GM23338 (cell line): ENCODE results near the gene LGALSL. TPM values are rescaled to one million over a fixed set of nuclear protein-coding genes. Genes with fewer than 3 reads are reported as not detected.

ENCODE experiments used
- ATAC-seq: fragments of 200-7000 bp; cut with Tn5 transposase; 3 replicates; pipeline ENCODE4 v1.9.1; 2020
- DNase-seq: peaks from one replicate; pipeline ENCODE4 v3.0.0-alpha.2; 2015; ENCODE audit warnings: low spot score
- H2AFZ ChIP-seq: fragments of 200-600 bp; sonication (generic); 2 replicates; pipeline ENCODE4 v1.8.0; 2016; ENCODE audit warnings: antibody characterized with exemption, mild to moderate bottlenecking, moderate library complexity
- H3F3A ChIP-seq: fragments of 200-600 bp; sonication (generic); replicated peaks from 2 replicates; pipeline ENCODE4 v1.8.0; 2017; ENCODE audit warnings: antibody characterized with exemption, mixed run types, low read depth
- H3K27ac ChIP-seq: fragments of 200-600 bp; sonication (generic); 2 replicates; pipeline ENCODE4 v1.6.1; 2016; ENCODE audit warnings: low read depth
- H3K27me3 ChIP-seq: fragments of 200-600 bp; sonication (generic); 2 replicates; pipeline ENCODE4 v1.8.0; 2016; ENCODE audit warnings: mild to moderate bottlenecking, mixed run types, moderate library complexity; ENCODE audit not compliant: insufficient read depth
- H3K36me3 ChIP-seq: fragments of 200-600 bp; sonication (generic); 2 replicates; pipeline ENCODE4 v1.8.0; 2016; ENCODE audit warnings: mild to moderate bottlenecking; ENCODE audit not compliant: insufficient read depth
- H3K4me1 ChIP-seq: fragments of 200-600 bp; sonication (generic); 2 replicates; pipeline ENCODE4 v1.8.0; 2016; ENCODE audit warnings: mild to moderate bottlenecking, moderate library complexity; ENCODE audit not compliant: insufficient read depth
- H3K4me2 ChIP-seq: fragments of 200-600 bp; sonication (generic); 2 replicates; pipeline ENCODE4 v1.7.1; 2017; ENCODE audit warnings: mixed run types
- H3K4me3 ChIP-seq: fragments of 200-600 bp; sonication (generic); 2 replicates; pipeline ENCODE4 v1.6.1; 2016; ENCODE audit warnings: mixed run types
- H3K79me2 ChIP-seq: fragments of 200-600 bp; sonication (generic); replicated peaks from 2 replicates; pipeline ENCODE4 v1.8.0; 2017; ENCODE audit warnings: mild to moderate bottlenecking; ENCODE audit not compliant: insufficient read depth
- H3K9me2 ChIP-seq: fragments of 200-600 bp; sonication (generic); 2 replicates; pipeline ENCODE4 v1.8.0; 2017; ENCODE audit not compliant: insufficient read depth
- H4K20me1 ChIP-seq: fragments of 200-600 bp; sonication (generic); replicated peaks from 2 replicates; pipeline ENCODE4 v1.8.0; 2017; ENCODE audit warnings: mild to moderate bottlenecking; ENCODE audit not compliant: insufficient read depth
- H3K27ac Mint-ChIP-seq: 2 replicates; pipeline ENCODE4 v1.8.0; 2020; ENCODE audit warnings: inconsistent platforms, mild to moderate bottlenecking, moderate library complexity, mixed read lengths
- H3K27me3 Mint-ChIP-seq: 3 replicates; pipeline ENCODE4 v1.8.0; 2022; ENCODE audit warnings: low read depth, mild to moderate bottlenecking, moderate library complexity, mixed read lengths, inconsistent platforms; ENCODE audit not compliant: insufficient read depth, poor library complexity
- H3K36me3 Mint-ChIP-seq: 3 replicates; pipeline ENCODE4 v1.8.0; 2021; ENCODE audit warnings: low read depth, mild to moderate bottlenecking, inconsistent platforms, moderate library complexity, mixed read lengths
- H3K4me1 Mint-ChIP-seq: 3 replicates; pipeline ENCODE4 v1.8.0; 2020; ENCODE audit warnings: mild to moderate bottlenecking, inconsistent platforms, mixed read lengths
- H3K4me3 Mint-ChIP-seq: 3 replicates; pipeline ENCODE4 v1.8.0; 2021; ENCODE audit warnings: moderate library complexity, mild to moderate bottlenecking, inconsistent platforms, mixed read lengths
- H3K9me3 Mint-ChIP-seq: 3 replicates; pipeline ENCODE4 v1.8.0; 2020; ENCODE audit warnings: moderate library complexity, mild to moderate bottlenecking, inconsistent platforms, mixed read lengths
- CREB1 ChIP-seq: fragments of 250-450 bp; sonication (Bioruptor Pico); IDR thresholded peaks from 2 replicates; pipeline ENCODE4 v1.5.0; 2020; ENCODE audit warnings: low read depth, mild to moderate bottlenecking, moderate library complexity
- EZH2phosphoT487 ChIP-seq: fragments of 200-600 bp; sonication (generic); IDR thresholded peaks from one replicate; pipeline ENCODE4 v1.8.1; 2018; ENCODE audit warnings: antibody characterized with exemption; ENCODE audit not compliant: unreplicated experiment
- NANOG ChIP-seq: IDR thresholded peaks from 2 replicates; pipeline ENCODE4 v1.6.1; 2016; ENCODE audit warnings: antibody characterized with exemption, borderline replicate concordance
- STAT1 ChIP-seq: IDR thresholded peaks from one replicate; pipeline ENCODE4 v1.6.1; 2016; ENCODE audit warnings: antibody characterized with exemption; ENCODE audit not compliant: unreplicated experiment
- ZNF114 ChIP-seq: fragments of 250-450 bp; sonication (Bioruptor Pico); IDR thresholded peaks from 2 replicates; pipeline ENCODE4 v1.5.0; 2020; ENCODE audit warnings: mild to moderate bottlenecking, moderate library complexity
- ZNF331 ChIP-seq: fragments of 250-450 bp; sonication (Bioruptor Pico); IDR thresholded peaks from 2 replicates; pipeline ENCODE4 v1.5.0; 2020; ENCODE audit warnings: low read depth, mild to moderate bottlenecking, moderate library complexity
- polyA plus RNA-seq: library from polyadenylated mRNA; unstranded; fragments of >200 nt; fragmentation: Nextera tagmentation; extraction: Ambion mirVana; gene quantifications from 2 replicates; pipeline ENCODE4 v1.2.1, GENCODE V29; 2016
- total RNA-seq: library from RNA; depleted of rRNA; stranded (reverse); fragments of >200 nt; shearing (Covaris generic); gene quantifications from 2 replicates; pipeline ENCODE4 v1.2.3, GENCODE V29; 2014
- TF ChIP-seq, protein P1 (sequence below): IDR thresholded peaks from 2 replicates; pipeline ENCODE4 v1.6.1; 2016; ENCODE audit warnings: antibody characterized with exemption
- TF ChIP-seq, protein P2 (sequence below): IDR thresholded peaks from one replicate; pipeline ENCODE4 v1.6.1; 2018; ENCODE audit warnings: antibody characterized with exemption; ENCODE audit not compliant: unreplicated experiment
- TF ChIP-seq, protein P3 (sequence below): fragments of 250-450 bp; sonication (Bioruptor Pico); IDR thresholded peaks from 2 replicates; pipeline ENCODE4 v1.5.0; 2020; ENCODE audit warnings: mild to moderate bottlenecking, moderate library complexity

Gene LGALSL
- total and polyA plus RNA-seq, 2 experiments from 2014 or later = 20.6 to 28.4 TPM

DNA sequence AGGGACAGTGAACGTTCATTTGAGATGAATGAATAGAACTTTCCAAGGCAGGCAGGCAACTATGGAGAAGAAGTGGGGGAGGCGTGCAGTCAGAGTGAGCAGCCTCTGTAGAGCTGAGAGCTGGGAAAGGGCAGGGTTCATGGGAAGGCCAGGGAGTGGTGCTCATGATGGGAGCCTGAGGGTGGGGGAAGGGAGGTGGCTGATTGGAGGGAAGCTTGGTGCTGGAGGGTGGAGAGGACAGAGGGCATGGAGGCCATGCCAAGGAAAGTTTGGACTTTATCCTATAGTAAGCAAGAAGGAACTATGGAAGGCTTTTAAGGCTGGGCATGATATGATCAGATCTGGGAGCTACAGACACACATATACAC lies 47.6 kb upstream of the LGALSL start (continued):
- TF ChIP-seq CREB1 (CRISPR knock-in tag) = no peak
- TF ChIP-seq, protein P1, sequence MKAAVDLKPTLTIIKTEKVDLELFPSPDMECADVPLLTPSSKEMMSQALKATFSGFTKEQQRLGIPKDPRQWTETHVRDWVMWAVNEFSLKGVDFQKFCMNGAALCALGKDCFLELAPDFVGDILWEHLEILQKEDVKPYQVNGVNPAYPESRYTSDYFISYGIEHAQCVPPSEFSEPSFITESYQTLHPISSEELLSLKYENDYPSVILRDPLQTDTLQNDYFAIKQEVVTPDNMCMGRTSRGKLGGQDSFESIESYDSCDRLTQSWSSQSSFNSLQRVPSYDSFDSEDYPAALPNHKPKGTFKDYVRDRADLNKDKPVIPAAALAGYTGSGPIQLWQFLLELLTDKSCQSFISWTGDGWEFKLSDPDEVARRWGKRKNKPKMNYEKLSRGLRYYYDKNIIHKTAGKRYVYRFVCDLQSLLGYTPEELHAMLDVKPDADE = no peak
- no peak for TF ChIP-seq STAT1
- TF ChIP-seq, protein P2, sequence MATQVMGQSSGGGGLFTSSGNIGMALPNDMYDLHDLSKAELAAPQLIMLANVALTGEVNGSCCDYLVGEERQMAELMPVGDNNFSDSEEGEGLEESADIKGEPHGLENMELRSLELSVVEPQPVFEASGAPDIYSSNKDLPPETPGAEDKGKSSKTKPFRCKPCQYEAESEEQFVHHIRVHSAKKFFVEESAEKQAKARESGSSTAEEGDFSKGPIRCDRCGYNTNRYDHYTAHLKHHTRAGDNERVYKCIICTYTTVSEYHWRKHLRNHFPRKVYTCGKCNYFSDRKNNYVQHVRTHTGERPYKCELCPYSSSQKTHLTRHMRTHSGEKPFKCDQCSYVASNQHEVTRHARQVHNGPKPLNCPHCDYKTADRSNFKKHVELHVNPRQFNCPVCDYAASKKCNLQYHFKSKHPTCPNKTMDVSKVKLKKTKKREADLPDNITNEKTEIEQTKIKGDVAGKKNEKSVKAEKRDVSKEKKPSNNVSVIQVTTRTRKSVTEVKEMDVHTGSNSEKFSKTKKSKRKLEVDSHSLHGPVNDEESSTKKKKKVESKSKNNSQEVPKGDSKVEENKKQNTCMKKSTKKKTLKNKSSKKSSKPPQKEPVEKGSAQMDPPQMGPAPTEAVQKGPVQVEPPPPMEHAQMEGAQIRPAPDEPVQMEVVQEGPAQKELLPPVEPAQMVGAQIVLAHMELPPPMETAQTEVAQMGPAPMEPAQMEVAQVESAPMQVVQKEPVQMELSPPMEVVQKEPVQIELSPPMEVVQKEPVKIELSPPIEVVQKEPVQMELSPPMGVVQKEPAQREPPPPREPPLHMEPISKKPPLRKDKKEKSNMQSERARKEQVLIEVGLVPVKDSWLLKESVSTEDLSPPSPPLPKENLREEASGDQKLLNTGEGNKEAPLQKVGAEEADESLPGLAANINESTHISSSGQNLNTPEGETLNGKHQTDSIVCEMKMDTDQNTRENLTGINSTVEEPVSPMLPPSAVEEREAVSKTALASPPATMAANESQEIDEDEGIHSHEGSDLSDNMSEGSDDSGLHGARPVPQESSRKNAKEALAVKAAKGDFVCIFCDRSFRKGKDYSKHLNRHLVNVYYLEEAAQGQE = no peak
- no peak for TF ChIP-seq ZNF331
- TF ChIP-seq EZH2phosphoT487 = no peak

DNA sequence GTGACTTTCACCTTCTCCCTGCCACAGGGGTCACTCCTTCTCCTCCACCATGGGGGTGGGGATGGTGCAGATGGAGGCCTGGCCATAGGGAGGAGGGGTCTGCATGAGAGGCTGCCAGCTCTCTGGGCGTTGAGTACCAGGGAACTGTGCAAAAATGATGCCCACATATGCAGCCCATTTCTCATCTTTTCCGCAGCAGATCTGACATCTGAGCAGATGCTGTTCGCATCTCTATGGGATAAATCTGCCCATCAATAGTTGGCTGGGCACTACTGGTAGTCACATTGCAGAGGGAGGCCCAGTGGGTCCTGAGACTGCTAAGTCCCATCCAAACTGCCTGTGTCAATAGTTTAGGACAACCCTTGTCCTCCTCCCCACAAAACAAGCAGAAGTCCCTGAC lies 45.9 kb upstream of the LGALSL start:
- Histone ChIP-seq H3K4me3 (no peak overlapping the region), H3K9me2 (peaks cover 6% of the 10 kb centered on the region; the same call in 1 of the 2 replicates), H3K4me2 (no peak overlapping the region), H2AFZ (no peak overlapping the region), H4K20me1 (no peaks in the 10 kb centered on the region), H3K27me3 (no peaks in the 10 kb centered on the region), H3K27ac (no peak overlapping the region), H3F3A (peaks cover 13% of the 10 kb centered on the region; the same call in 1 of the 2 replicates), H3K36me3 (no peaks in the 10 kb centered on the region), H3K79me2 (no peaks in the 10 kb centered on the region), H3K4me1 (peaks cover 21% of the 10 kb centered on the region)
- DNase-seq (no peak), ATAC-seq (no peak)
- no peak for TF ChIP-seq NANOG
- TF ChIP-seq, protein P1 = no peak
- TF ChIP-seq, protein P3, sequence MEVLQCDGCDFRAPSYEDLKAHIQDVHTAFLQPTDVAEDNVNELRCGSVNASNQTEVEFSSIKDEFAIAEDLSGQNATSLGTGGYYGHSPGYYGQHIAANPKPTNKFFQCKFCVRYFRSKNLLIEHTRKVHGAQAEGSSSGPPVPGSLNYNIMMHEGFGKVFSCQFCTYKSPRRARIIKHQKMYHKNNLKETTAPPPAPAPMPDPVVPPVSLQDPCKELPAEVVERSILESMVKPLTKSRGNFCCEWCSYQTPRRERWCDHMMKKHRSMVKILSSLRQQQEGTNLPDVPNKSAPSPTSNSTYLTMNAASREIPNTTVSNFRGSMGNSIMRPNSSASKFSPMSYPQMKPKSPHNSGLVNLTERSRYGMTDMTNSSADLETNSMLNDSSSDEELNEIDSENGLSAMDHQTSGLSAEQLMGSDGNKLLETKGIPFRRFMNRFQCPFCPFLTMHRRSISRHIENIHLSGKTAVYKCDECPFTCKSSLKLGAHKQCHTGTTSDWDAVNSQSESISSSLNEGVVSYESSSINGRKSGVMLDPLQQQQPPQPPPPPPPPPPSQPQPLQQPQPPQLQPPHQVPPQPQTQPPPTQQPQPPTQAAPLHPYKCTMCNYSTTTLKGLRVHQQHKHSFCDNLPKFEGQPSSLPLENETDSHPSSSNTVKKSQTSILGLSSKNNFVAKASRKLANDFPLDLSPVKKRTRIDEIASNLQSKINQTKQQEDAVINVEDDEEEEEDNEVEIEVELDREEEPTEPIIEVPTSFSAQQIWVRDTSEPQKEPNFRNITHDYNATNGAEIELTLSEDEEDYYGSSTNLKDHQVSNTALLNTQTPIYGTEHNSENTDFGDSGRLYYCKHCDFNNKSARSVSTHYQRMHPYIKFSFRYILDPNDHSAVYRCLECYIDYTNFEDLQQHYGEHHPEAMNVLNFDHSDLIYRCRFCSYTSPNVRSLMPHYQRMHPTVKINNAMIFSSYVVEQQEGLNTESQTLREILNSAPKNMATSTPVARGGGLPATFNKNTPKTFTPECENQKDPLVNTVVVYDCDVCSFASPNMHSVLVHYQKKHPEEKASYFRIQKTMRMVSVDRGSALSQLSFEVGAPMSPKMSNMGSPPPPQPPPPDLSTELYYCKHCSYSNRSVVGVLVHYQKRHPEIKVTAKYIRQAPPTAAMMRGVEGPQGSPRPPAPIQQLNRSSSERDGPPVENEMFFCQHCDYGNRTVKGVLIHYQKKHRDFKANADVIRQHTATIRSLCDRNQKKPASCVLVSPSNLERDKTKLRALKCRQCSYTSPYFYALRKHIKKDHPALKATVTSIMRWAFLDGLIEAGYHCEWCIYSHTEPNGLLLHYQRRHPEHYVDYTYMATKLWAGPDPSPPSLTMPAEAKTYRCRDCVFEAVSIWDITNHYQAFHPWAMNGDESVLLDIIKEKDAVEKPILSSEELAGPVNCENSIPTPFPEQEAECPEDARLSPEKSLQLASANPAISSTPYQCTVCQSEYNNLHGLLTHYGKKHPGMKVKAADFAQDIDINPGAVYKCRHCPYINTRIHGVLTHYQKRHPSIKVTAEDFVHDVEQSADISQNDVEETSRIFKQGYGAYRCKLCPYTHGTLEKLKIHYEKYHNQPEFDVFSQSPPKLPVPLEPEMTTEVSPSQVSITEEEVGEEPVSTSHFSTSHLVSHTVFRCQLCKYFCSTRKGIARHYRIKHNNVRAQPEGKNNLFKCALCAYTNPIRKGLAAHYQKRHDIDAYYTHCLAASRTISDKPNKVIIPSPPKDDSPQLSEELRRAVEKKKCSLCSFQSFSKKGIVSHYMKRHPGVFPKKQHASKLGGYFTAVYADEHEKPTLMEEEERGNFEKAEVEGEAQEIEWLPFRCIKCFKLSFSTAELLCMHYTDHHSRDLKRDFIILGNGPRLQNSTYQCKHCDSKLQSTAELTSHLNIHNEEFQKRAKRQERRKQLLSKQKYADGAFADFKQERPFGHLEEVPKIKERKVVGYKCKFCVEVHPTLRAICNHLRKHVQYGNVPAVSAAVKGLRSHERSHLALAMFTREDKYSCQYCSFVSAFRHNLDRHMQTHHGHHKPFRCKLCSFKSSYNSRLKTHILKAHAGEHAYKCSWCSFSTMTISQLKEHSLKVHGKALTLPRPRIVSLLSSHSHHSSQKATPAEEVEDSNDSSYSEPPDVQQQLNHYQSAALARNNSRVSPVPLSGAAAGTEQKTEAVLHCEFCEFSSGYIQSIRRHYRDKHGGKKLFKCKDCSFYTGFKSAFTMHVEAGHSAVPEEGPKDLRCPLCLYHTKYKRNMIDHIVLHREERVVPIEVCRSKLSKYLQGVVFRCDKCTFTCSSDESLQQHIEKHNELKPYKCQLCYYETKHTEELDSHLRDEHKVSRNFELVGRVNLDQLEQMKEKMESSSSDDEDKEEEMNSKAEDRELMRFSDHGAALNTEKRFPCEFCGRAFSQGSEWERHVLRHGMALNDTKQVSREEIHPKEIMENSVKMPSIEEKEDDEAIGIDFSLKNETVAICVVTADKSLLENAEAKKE (CRISPR knock-in tag) = no peak
- no peak for TF ChIP-seq ZNF114 (CRISPR knock-in tag)
- H3K27me3 Mint-ChIP-seq = peaks cover 13% of the 10 kb centered on the region
- H3K27ac Mint-ChIP-seq = no peak overlapping the region
- no peak overlapping the region for H3K4me3 Mint-ChIP-seq
- H3K36me3 Mint-ChIP-seq = no peaks in the 10 kb centered on the region
- no peaks in the 10 kb centered on the region for H3K9me3 Mint-ChIP-seq
- peaks cover 34% of the 10 kb centered on the region for H3K4me1 Mint-ChIP-seq
